Measurements from ENCODE around the gene MIPOL1.

- TF ChIP-seq CTCF (IDR thresholded peaks at IDR 0.05; ENCODE audit: low read depth, low read length) (no peak), POLR2A (IDR thresholded peaks at IDR 0.05; ENCODE audit: extremely low read depth, insufficient read length) (no peak), MAX (IDR thresholded peaks at IDR 0.05; ENCODE audit: low read depth, low read length) (no peak), MYC (IDR thresholded peaks at IDR 0.05; ENCODE audit: low read depth, low read length) (no peak)
Measured at GRCh38 chr14:37588667-37588955, 390.9 kb downstream of the MIPOL1 start.
